OCI-LY1 (cell line): ENCODE results near the gene GNA14.

Source experiments
- H2AFZ ChIP-seq: fragments of 200-600 bp; sonication (generic), shearing (Covaris generic); 2 replicates; pipeline ENCODE4 v1.6.0; 2014; ENCODE audit warnings: antibody characterized with exemption, mild to moderate bottlenecking, low read length
- H3F3A ChIP-seq: fragments of 200-600 bp; sonication (generic), shearing (Covaris generic); 2 replicates; pipeline ENCODE4 v1.6.0; 2014; ENCODE audit warnings: mild to moderate bottlenecking, antibody characterized with exemption, low read length, moderate library complexity; ENCODE audit not compliant: insufficient read depth
- H3K27ac ChIP-seq: fragments of 200-600 bp; sonication (generic); 2 replicates; pipeline ENCODE4 v1.5.1; 2014; ENCODE audit warnings: low read length, mixed run types, mild to moderate bottlenecking, low read depth; ENCODE audit not compliant: poor library complexity, severe bottlenecking
- H3K27me3 ChIP-seq: fragments of 200-600 bp; sonication (generic); 2 replicates; pipeline ENCODE4 v1.6.0; 2014; ENCODE audit warnings: antibody characterized with exemption, mild to moderate bottlenecking, low read length, moderate library complexity; ENCODE audit not compliant: insufficient read depth
- H3K36me3 ChIP-seq: fragments of 200-600 bp; sonication (generic); 2 replicates; pipeline ENCODE4 v1.6.1; 2014; ENCODE audit warnings: mild to moderate bottlenecking, antibody characterized with exemption, low read length, moderate library complexity, mixed read lengths; ENCODE audit not compliant: insufficient read depth
- H3K4me1 ChIP-seq: fragments of 200-600 bp; sonication (generic); 2 replicates; pipeline ENCODE4 v1.5.1; 2014; ENCODE audit warnings: mild to moderate bottlenecking, low read length, moderate library complexity; ENCODE audit not compliant: insufficient read depth, severe bottlenecking
- H3K4me2 ChIP-seq: fragments of 200-600 bp; sonication (generic), shearing (Covaris generic); 2 replicates; pipeline ENCODE4 v1.6.1; 2014; ENCODE audit warnings: low read length
- H3K4me3 ChIP-seq: fragments of 200-600 bp; sonication (generic); 2 replicates; pipeline ENCODE4 v1.5.1; 2014; ENCODE audit warnings: low read length, low read depth, mild to moderate bottlenecking, mixed read lengths; ENCODE audit not compliant: poor library complexity, severe bottlenecking
- H3K79me2 ChIP-seq: fragments of 200-600 bp; shearing (Covaris generic); 2 replicates; pipeline ENCODE4 v1.6.1; 2016; ENCODE audit warnings: mixed run types, low read length, mixed read lengths; ENCODE audit not compliant: insufficient read depth
- H3K9ac ChIP-seq: fragments of 200-600 bp; sonication (generic), shearing (Covaris generic); 2 replicates; pipeline ENCODE4 v1.6.1; 2014; ENCODE audit warnings: mild to moderate bottlenecking, low read length, mixed read lengths
- H3K9me2 ChIP-seq: fragments of 200-600 bp; sonication (generic), shearing (Covaris generic); 2 replicates; pipeline ENCODE4 v1.6.1; 2014; ENCODE audit warnings: low read depth, mild to moderate bottlenecking, low read length, mixed read lengths
- H3K9me3 ChIP-seq: fragments of 200-600 bp; shearing (Covaris generic); 2 replicates; pipeline ENCODE4 v1.6.1; 2014; ENCODE audit warnings: low read length, mixed read lengths
- H4K20me1 ChIP-seq: fragments of 200-600 bp; sonication (generic), shearing (Covaris generic); 2 replicates; pipeline ENCODE4 v1.6.0; 2016; ENCODE audit warnings: mild to moderate bottlenecking, low read length; ENCODE audit not compliant: insufficient read depth
- EZH2 ChIP-seq: fragments of 200-600 bp; sonication (generic), shearing (Covaris generic); IDR thresholded peaks from 2 replicates; pipeline ENCODE4 v1.8.0; 2017; ENCODE audit warnings: borderline replicate concordance, mixed run types, mild to moderate bottlenecking, antibody characterized with exemption, low read length, moderate library complexity, mixed read lengths
- TF ChIP-seq, protein P1 (sequence below): fragments of 200-600 bp; sonication (generic), shearing (Covaris generic); IDR thresholded peaks from 2 replicates; pipeline ENCODE4 v1.5.1; 2017; ENCODE audit warnings: mild to moderate bottlenecking, antibody characterized with exemption, low read length, moderate library complexity, mixed read lengths

GNA14 gene

DNA sequence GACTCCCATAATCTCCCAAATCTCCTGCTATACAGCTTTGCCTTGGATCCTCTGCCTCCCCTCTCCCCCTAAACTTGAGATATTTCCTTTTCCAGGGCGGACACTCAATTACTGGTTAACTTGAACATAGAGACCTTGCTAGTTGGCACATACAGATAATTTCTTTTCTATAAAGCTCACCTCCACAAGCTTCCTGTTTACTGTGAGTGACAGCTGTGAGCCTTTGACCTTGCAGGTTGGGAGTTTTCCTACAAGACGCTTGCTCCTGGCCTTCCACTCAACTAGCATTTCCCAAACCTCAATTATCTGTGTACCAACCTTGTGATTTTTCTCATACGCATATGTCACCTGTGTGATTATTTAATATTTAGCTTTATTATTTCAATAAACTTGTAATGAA lies 114.5 kb downstream of the GNA14 start:
- Histone ChIP-seq H3K9me2 (no peaks in the 10 kb centered on the region), H3K4me2 (no peak overlapping the region), H3K36me3 (no peaks in the 10 kb centered on the region), H3F3A (no peaks in the 10 kb centered on the region), H3K4me3 (no peak overlapping the region), H3K4me1 (no peaks in the 10 kb centered on the region), H4K20me1 (no peaks in the 10 kb centered on the region), H2AFZ (no peak overlapping the region), H3K9me3 (no peaks in the 10 kb centered on the region), H3K27ac (no peak overlapping the region), H3K9ac (no peak overlapping the region), H3K27me3 (no peaks in the 10 kb centered on the region), H3K79me2 (no peaks in the 10 kb centered on the region)
- no peak for TF ChIP-seq EZH2
- TF ChIP-seq, protein P1, sequence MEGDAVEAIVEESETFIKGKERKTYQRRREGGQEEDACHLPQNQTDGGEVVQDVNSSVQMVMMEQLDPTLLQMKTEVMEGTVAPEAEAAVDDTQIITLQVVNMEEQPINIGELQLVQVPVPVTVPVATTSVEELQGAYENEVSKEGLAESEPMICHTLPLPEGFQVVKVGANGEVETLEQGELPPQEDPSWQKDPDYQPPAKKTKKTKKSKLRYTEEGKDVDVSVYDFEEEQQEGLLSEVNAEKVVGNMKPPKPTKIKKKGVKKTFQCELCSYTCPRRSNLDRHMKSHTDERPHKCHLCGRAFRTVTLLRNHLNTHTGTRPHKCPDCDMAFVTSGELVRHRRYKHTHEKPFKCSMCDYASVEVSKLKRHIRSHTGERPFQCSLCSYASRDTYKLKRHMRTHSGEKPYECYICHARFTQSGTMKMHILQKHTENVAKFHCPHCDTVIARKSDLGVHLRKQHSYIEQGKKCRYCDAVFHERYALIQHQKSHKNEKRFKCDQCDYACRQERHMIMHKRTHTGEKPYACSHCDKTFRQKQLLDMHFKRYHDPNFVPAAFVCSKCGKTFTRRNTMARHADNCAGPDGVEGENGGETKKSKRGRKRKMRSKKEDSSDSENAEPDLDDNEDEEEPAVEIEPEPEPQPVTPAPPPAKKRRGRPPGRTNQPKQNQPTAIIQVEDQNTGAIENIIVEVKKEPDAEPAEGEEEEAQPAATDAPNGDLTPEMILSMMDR: no peak

- H3K27me3 ChIP-seq: no peaks in the 10 kb centered on the region
- H3K36me3 ChIP-seq: no peaks in the 10 kb centered on the region
- H3K27ac ChIP-seq: no peak overlapping the region
- H3F3A ChIP-seq: no peaks in the 10 kb centered on the region
- no peaks in the 10 kb centered on the region for H4K20me1 ChIP-seq
- no peak overlapping the region for H3K9ac ChIP-seq
- H2AFZ ChIP-seq: no peak overlapping the region
- no peak for TF ChIP-seq EZH2
- TF ChIP-seq, protein P1: no peak
- H3K9me3 ChIP-seq: no peaks in the 10 kb centered on the region
- H3K79me2 ChIP-seq: no peaks in the 10 kb centered on the region
- H3K9me2 ChIP-seq: no peaks in the 10 kb centered on the region
- H3K4me3 ChIP-seq: no peak overlapping the region
- no peak overlapping the region for H3K4me2 ChIP-seq
- H3K4me1 ChIP-seq: no peaks in the 10 kb centered on the region
These were observed 115.5 kb downstream of the GNA14 start for GRCh38 chr9:77532607-77533006.

DNA sequence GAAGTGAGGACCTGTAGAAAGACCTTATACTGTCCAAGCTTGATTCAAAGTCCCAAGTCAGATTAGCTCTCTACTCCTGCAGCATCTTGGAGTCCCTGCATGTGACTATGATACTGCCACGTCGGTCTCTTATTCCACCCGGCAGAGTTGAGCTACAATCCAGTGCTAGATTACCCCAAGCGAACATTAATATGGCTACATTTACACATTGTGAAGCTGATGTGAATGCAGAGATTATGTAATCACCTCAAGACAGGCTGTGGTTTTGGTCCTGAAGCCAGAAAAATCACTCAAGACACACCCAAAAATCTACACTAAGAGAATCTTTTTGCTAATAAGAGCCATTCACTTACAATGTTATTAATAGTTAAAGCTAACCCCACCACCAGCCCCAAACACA lies 116.7 kb downstream of the GNA14 start:
- Histone ChIP-seq H3K4me2 (no peak overlapping the region), H3F3A (no peaks in the 10 kb centered on the region), H3K9me2 (no peaks in the 10 kb centered on the region), H3K27ac (no peak overlapping the region), H2AFZ (no peak overlapping the region), H3K27me3 (no peaks in the 10 kb centered on the region), H3K4me3 (no peak overlapping the region), H3K36me3 (no peaks in the 10 kb centered on the region), H3K79me2 (no peaks in the 10 kb centered on the region), H3K9ac (no peak overlapping the region), H3K9me3 (no peaks in the 10 kb centered on the region), H3K4me1 (no peaks in the 10 kb centered on the region), H4K20me1 (no peaks in the 10 kb centered on the region)
- TF ChIP-seq EZH2: no peak
- TF ChIP-seq, protein P1: no peak
